K562 (cell line): ENCODE measurements around the gene CHST12. TPM values are rescaled to one million over a fixed set of nuclear protein-coding genes. Genes with fewer than 3 reads are reported as not detected.

ENCODE experiments used
- ATF7 ChIP-seq: fragments of 450-650 bp; IDR thresholded peaks from 2 replicates; pipeline ENCODE4 v1.7.1; 2014; ENCODE audit warnings: mild to moderate bottlenecking, moderate library complexity
- C11orf30 ChIP-seq: fragments of 450-650 bp; IDR thresholded peaks from 2 replicates; pipeline ENCODE4 v1.6.1; 2016; ENCODE audit warnings: low read depth, mild to moderate bottlenecking
- CBX8 ChIP-seq: fragments of 200-600 bp; sonication (generic); IDR thresholded peaks from 2 replicates; pipeline ENCODE4 v1.6.1; 2012; ENCODE audit warnings: borderline replicate concordance, mixed run types, low read depth, mild to moderate bottlenecking, moderate library complexity, mixed read lengths, low read length, control low read depth, inconsistent platforms; ENCODE audit not compliant: poor library complexity, severe bottlenecking; ENCODE audit errors: extremely low read depth
- CREB3L1 ChIP-seq: fragments of 450-650 bp; IDR thresholded peaks from 2 replicates; pipeline ENCODE4 v1.6.1; 2014; ENCODE audit warnings: low read depth, mild to moderate bottlenecking, moderate library complexity, borderline replicate concordance
- DEAF1 ChIP-seq: fragments of 450-650 bp; formaldehyde crosslinking; IDR thresholded peaks from 2 replicates; pipeline ENCODE4 v1.4.0; 2020; ENCODE audit warnings: mild to moderate bottlenecking, moderate library complexity
- KLF13 ChIP-seq: fragments of 450-650 bp; IDR thresholded peaks from 2 replicates; pipeline ENCODE4 v1.6.1; 2016; ENCODE audit warnings: missing genetic modification characterization, low read depth, mild to moderate bottlenecking, missing compliant biosample characterization, moderate library complexity, borderline replicate concordance
- MAFF ChIP-seq: IDR thresholded peaks from 2 replicates; pipeline ENCODE4 v1.6.1; 2012; ENCODE audit warnings: low read length, improper control_type of control experiment
- MAZ ChIP-seq, 2 experiments: fragments of 450-650 bp in 1 of 2; sonication (generic) in 1 of 2; formaldehyde crosslinking; IDR thresholded peaks in 1 of 2; conservative IDR thresholded peaks in 1 of 2; 2 replicates each; pipeline versions ENCODE4 v1.4.0 to v1.5.0; 2020; ENCODE audit warnings: mild to moderate bottlenecking in 1 of 2, missing genetic modification reagents in 1 of 2
- RBM22 ChIP-seq: fragments of 200-400 bp; formaldehyde crosslinking; IDR thresholded peaks from 2 replicates; pipeline ENCODE4 v1.6.1; 2018; ENCODE audit warnings: low read length, low read depth; ENCODE audit not compliant: poor library complexity, severe bottlenecking
- SRSF9 ChIP-seq: fragments of 200-400 bp; formaldehyde crosslinking; IDR thresholded peaks from 2 replicates; pipeline ENCODE4 v1.6.1; 2017; ENCODE audit warnings: low read depth, low read length, borderline replicate concordance
- ZFX ChIP-seq: sonication (generic); formaldehyde crosslinking; IDR thresholded peaks from 2 replicates; pipeline ENCODE4 v1.8.0; 2022; ENCODE audit warnings: mild to moderate bottlenecking, missing genetic modification reagents, moderate library complexity
- ZNF12 ChIP-seq: sonication (generic); formaldehyde crosslinking; IDR thresholded peaks from 2 replicates; pipeline ENCODE4 v1.4.0; 2020; ENCODE audit warnings: mild to moderate bottlenecking, missing genetic modification reagents
- ZNF280A ChIP-seq: fragments of 450-650 bp; IDR thresholded peaks from 2 replicates; pipeline ENCODE4 v1.6.1; 2018; ENCODE audit warnings: mild to moderate bottlenecking, low read depth; ENCODE audit not compliant: partially characterized antibody
- ZZZ3 ChIP-seq: fragments of 450-650 bp; IDR thresholded peaks from 2 replicates; pipeline ENCODE4 v1.6.1; 2016; ENCODE audit warnings: antibody characterized with exemption, mild to moderate bottlenecking, moderate library complexity
- polyA plus RNA-seq, 8 experiments: library from polyadenylated mRNA; depleted of rRNA in 4 of 8; stranded (reverse) in 5 of 8; unstranded in 3 of 8; fragments of >200 nt; fragmentation: Nextera tagmentation in 2 of 8; fragmentation: Illumina TruSeq in 1 of 8; extraction: Ambion mirVana in 2 of 8; extraction: Trizol in 1 of 8; gene quantifications; 2 replicates each; pipeline versions ENCODE4 v1.2.1 to v1.2.3, GENCODE V29; 2011 to 2014; ENCODE audit warnings: inconsistent platforms in 1 of 8, missing spikeins in 1 of 8
- total RNA-seq, 7 experiments: library from RNA; depleted of rRNA in 6 of 7; stranded (reverse); fragments of >200 nt in 6 of 7; fragmentation: Illumina TruSeq in 2 of 7; extraction: Trizol in 2 of 7; gene quantifications; 2 replicates each; pipeline versions ENCODE4 v1.2.1 to v1.2.3, GENCODE V29; 2011 to 2021; ENCODE audit warnings: low replicate concordance in 1 of 7
- TF ChIP-seq, protein P1 (sequence below): sonication (generic); formaldehyde crosslinking; IDR thresholded peaks from 2 replicates; pipeline ENCODE4 v1.8.0; 2023; ENCODE audit warnings: mild to moderate bottlenecking, missing genetic modification reagents
- TF ChIP-seq, protein P2 (sequence below): fragments of 150-350 bp; conservative IDR thresholded peaks from 2 replicates; pipeline ENCODE4 v1.6.1; 2014; ENCODE audit warnings: low read length

Gene CHST12
- total and polyA plus RNA-seq, 9 of the 15 experiments (the other 6 are each of a cell fraction or from before 2014, with no cell fraction given) = 0.18 to 19.8 (median 3.6) TPM

DNA sequence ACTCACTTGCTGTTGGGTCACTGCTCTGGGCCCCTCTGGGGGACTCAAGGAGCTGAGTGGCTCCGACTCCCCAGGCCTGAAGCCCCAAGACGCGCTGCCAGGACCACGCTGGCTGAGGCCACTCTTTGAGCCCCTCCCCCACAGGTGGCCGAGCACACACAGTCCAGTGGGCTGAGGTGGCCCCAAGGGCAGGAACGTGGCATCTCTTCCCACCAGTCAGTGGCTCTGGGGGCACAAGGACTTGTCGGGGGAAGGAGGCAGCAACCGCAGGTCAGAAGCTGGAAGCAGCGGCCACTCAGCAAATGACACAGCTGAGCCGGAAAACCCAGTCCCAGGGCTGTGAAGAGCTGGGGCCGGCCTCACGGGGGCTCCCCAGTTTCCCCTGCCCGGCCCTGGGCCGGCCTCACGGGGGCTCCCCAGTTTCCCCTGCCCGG is 48.7 kb downstream of the CHST12 start (continued):
- TF ChIP-seq, protein P1, sequence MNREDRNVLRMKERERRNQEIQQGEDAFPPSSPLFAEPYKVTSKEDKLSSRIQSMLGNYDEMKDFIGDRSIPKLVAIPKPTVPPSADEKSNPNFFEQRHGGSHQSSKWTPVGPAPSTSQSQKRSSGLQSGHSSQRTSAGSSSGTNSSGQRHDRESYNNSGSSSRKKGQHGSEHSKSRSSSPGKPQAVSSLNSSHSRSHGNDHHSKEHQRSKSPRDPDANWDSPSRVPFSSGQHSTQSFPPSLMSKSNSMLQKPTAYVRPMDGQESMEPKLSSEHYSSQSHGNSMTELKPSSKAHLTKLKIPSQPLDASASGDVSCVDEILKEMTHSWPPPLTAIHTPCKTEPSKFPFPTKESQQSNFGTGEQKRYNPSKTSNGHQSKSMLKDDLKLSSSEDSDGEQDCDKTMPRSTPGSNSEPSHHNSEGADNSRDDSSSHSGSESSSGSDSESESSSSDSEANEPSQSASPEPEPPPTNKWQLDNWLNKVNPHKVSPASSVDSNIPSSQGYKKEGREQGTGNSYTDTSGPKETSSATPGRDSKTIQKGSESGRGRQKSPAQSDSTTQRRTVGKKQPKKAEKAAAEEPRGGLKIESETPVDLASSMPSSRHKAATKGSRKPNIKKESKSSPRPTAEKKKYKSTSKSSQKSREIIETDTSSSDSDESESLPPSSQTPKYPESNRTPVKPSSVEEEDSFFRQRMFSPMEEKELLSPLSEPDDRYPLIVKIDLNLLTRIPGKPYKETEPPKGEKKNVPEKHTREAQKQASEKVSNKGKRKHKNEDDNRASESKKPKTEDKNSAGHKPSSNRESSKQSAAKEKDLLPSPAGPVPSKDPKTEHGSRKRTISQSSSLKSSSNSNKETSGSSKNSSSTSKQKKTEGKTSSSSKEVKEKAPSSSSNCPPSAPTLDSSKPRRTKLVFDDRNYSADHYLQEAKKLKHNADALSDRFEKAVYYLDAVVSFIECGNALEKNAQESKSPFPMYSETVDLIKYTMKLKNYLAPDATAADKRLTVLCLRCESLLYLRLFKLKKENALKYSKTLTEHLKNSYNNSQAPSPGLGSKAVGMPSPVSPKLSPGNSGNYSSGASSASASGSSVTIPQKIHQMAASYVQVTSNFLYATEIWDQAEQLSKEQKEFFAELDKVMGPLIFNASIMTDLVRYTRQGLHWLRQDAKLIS (CRISPR knock-in tag) = no peak
- TF ChIP-seq KLF13 (tag) (no peak), CBX8 (no peak), ZNF280A (no peak), RBM22 (no peak), MAFF (no peak), DEAF1 (CRISPR knock-in tag) (no peak), ATF7 (no peak), ZZZ3 (no peak), ZNF12 (no peak), C11orf30 (no peak), SRSF9 (no peak), MAZ (CRISPR knock-in tag; conservative IDR thresholded peaks at IDR 0.05 in 1 of 2, IDR thresholded peaks at IDR 0.05 in 1 of 2) (no peak; a peak in 1 of 4 replicates), ZFX (peak; percentile 29; the same call in 1 of the 2 replicates), CREB3L1 (no peak)
- TF ChIP-seq, protein P2, sequence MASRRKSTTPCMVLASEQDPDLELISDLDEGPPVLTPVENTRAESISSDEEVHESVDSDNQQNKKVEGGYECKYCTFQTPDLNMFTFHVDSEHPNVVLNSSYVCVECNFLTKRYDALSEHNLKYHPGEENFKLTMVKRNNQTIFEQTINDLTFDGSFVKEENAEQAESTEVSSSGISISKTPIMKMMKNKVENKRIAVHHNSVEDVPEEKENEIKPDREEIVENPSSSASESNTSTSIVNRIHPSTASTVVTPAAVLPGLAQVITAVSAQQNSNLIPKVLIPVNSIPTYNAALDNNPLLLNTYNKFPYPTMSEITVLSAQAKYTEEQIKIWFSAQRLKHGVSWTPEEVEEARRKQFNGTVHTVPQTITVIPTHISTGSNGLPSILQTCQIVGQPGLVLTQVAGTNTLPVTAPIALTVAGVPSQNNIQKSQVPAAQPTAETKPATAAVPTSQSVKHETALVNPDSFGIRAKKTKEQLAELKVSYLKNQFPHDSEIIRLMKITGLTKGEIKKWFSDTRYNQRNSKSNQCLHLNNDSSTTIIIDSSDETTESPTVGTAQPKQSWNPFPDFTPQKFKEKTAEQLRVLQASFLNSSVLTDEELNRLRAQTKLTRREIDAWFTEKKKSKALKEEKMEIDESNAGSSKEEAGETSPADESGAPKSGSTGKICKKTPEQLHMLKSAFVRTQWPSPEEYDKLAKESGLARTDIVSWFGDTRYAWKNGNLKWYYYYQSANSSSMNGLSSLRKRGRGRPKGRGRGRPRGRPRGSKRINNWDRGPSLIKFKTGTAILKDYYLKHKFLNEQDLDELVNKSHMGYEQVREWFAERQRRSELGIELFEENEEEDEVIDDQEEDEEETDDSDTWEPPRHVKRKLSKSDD = no peak
